ENCODE data around the gene HAUS5.

DNA sequence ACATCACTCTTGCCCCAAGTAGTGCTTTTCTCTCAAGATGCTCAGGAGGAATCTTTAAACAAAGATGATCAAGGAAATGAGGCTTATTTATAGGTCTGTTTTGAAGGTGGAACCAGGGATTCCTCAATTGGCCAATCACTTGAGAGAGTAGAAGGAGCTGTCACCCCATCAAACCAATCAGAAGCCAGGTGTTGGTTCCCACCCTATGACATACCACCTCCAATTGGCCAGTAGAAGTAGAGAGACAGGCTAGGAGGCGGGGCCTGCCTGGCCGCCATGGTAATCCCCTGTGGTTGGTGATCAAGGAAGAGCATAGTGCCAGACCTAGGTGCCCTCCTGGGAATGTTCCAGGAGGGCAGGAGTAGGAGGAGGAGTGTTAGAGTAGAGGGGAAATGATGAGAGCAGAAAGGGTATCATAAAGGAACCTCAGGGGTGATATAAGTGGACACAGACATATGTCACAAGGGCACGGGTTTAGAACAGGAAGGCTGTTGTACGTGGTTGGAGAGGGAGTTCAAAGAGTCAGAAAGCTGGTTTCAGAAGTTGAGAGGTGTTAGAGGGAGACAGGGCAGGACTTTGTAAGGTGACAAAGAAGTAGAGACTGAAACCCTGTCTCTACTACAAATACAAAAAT, 16.1 kb upstream of the HAUS5 start:
- TF ChIP-seq, protein P1, sequence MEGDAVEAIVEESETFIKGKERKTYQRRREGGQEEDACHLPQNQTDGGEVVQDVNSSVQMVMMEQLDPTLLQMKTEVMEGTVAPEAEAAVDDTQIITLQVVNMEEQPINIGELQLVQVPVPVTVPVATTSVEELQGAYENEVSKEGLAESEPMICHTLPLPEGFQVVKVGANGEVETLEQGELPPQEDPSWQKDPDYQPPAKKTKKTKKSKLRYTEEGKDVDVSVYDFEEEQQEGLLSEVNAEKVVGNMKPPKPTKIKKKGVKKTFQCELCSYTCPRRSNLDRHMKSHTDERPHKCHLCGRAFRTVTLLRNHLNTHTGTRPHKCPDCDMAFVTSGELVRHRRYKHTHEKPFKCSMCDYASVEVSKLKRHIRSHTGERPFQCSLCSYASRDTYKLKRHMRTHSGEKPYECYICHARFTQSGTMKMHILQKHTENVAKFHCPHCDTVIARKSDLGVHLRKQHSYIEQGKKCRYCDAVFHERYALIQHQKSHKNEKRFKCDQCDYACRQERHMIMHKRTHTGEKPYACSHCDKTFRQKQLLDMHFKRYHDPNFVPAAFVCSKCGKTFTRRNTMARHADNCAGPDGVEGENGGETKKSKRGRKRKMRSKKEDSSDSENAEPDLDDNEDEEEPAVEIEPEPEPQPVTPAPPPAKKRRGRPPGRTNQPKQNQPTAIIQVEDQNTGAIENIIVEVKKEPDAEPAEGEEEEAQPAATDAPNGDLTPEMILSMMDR (optimal IDR thresholded peaks at IDR 0.05 in 1 of 3, IDR thresholded peaks at IDR 0.05 in 1 of 3, conservative IDR thresholded peaks at IDR 0.05 in 1 of 3; ENCODE audit: extremely low read depth in 1 of 3, insufficient read depth in 2 of 3, low read length in 3 of 3): no peak
- TF ChIP-seq EZH2 (IDR thresholded peaks at IDR 0.05; ENCODE audit: low read length): no peak

Data from keratinocyte (primary cell).